H1 (cell line): ENCODE results near the gene LRRTM4.

ENCODE experiments used
- CBX8 ChIP-seq: fragments of 300-800, 300-1000 bp; sonication (generic); IDR thresholded peaks from 2 replicates; pipeline ENCODE4 v1.7.1; 2016; ENCODE audit warnings: low read depth, low read length, borderline replicate concordance
- CHD2 ChIP-seq: IDR thresholded peaks from 2 replicates; pipeline ENCODE4 v1.6.1; 2012; ENCODE audit warnings: low read length, improper control_type of control experiment
- EZH2 ChIP-seq: fragments of 200-600 bp; sonication (generic); IDR thresholded peaks from 2 replicates; pipeline ENCODE4 v1.7.1; 2012; ENCODE audit warnings: low read depth, mild to moderate bottlenecking, moderate library complexity, low read length, inconsistent platforms; ENCODE audit not compliant: severe bottlenecking
- GTF2F1 ChIP-seq: IDR thresholded peaks from 2 replicates; pipeline ENCODE4 v1.6.1; 2012; ENCODE audit warnings: low read depth, low read length, improper control_type of control experiment, borderline replicate concordance
- HDAC6 ChIP-seq: IDR thresholded peaks from one replicate; pipeline ENCODE4 v1.7.1; 2012; ENCODE audit warnings: low read depth, mild to moderate bottlenecking, inconsistent platforms, low read length, moderate library complexity
- KDM1A ChIP-seq: fragments of 200-600, 300-600 bp; sonication (generic); IDR thresholded peaks from 2 replicates; pipeline ENCODE4 v1.7.1; 2016; ENCODE audit warnings: mild to moderate bottlenecking, low read length, borderline replicate concordance
- MAFK ChIP-seq: IDR thresholded peaks from 2 replicates; pipeline ENCODE4 v1.6.1; 2012; ENCODE audit warnings: low read depth, mild to moderate bottlenecking, improper control_type of control experiment, low read length
- POLR2AphosphoS5 ChIP-seq: IDR thresholded peaks from 2 replicates; pipeline ENCODE4 v1.6.1; 2011; ENCODE audit warnings: low read depth, low read length
- SIN3A ChIP-seq, 2 experiments: IDR thresholded peaks in 1 of 2; conservative IDR thresholded peaks in 1 of 2; 2 replicates each; pipeline ENCODE4 v1.6.1; 2011 to 2012; ENCODE audit warnings: low read length in 2 of 2, improper control_type of control experiment in 1 of 2, low read depth in 1 of 2, mild to moderate bottlenecking in 1 of 2
- SP2 ChIP-seq: IDR thresholded peaks from 2 replicates; pipeline ENCODE4 v1.6.1; 2012; ENCODE audit warnings: mild to moderate bottlenecking, low read length, inconsistent platforms
- SUZ12 ChIP-seq: fragments of 200-600 bp; sonication (generic); IDR thresholded peaks from 2 replicates; pipeline ENCODE4 v1.6.1; 2012; ENCODE audit warnings: mild to moderate bottlenecking, inconsistent platforms, low read length, moderate library complexity, mixed read lengths
- TAF1 ChIP-seq: IDR thresholded peaks from 2 replicates; pipeline ENCODE4 v1.6.1; 2011; ENCODE audit warnings: mild to moderate bottlenecking, low read depth, low read length
- TF ChIP-seq, protein P1 (sequence below): IDR thresholded peaks from 2 replicates; pipeline ENCODE4 v1.6.1; 2012; ENCODE audit warnings: inconsistent platforms
- TF ChIP-seq, protein P2 (sequence below), 3 experiments: IDR thresholded peaks; 1 replicate in 2 of 3; 2 replicates in 1 of 3; pipeline versions ENCODE4 v1.5.1 to v1.6.1; 2011; ENCODE audit warnings: low read length in 3 of 3, mild to moderate bottlenecking in 3 of 3, inconsistent platforms in 2 of 3, low read depth in 1 of 3, moderate library complexity in 1 of 3; ENCODE audit not compliant: insufficient read depth in 1 of 3; ENCODE audit errors: control extremely low read depth in 1 of 3

DNA sequence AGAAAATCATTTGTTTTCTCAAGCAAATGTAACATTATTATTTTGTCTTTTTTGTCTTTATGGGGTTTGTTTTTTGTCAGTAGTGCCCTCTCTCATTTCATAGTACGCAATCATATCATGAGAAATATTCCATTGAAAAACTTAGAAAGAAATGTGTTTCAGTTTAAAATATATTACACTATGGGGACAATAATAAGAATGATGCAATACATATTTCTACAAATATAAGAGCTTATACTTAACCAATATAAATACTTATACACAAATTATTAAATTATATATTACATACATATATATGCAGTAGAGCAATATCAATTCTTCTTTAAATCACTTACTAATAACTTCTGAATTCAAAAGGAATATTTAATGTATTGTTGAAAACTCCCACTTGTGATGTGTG, 13.7 kb downstream of the LRRTM4 start:
- TF ChIP-seq TAF1 (no peak), CHD2 (no peak), HDAC6 (no peak), SP2 (no peak), GTF2F1 (no peak), EZH2 (no peak), CBX8 (no peak), MAFK (no peak), SIN3A (conservative IDR thresholded peaks at IDR 0.05 in 1 of 2, IDR thresholded peaks at IDR 0.05 in 1 of 2; ENCODE audit: low read depth in 1 of 2, low read length in 2 of 2) (no peak), SUZ12 (no peak), KDM1A (no peak), POLR2AphosphoS5 (no peak)
- TF ChIP-seq, protein P1, sequence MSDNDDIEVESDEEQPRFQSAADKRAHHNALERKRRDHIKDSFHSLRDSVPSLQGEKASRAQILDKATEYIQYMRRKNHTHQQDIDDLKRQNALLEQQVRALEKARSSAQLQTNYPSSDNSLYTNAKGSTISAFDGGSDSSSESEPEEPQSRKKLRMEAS: no peak
- TF ChIP-seq, protein P2, sequence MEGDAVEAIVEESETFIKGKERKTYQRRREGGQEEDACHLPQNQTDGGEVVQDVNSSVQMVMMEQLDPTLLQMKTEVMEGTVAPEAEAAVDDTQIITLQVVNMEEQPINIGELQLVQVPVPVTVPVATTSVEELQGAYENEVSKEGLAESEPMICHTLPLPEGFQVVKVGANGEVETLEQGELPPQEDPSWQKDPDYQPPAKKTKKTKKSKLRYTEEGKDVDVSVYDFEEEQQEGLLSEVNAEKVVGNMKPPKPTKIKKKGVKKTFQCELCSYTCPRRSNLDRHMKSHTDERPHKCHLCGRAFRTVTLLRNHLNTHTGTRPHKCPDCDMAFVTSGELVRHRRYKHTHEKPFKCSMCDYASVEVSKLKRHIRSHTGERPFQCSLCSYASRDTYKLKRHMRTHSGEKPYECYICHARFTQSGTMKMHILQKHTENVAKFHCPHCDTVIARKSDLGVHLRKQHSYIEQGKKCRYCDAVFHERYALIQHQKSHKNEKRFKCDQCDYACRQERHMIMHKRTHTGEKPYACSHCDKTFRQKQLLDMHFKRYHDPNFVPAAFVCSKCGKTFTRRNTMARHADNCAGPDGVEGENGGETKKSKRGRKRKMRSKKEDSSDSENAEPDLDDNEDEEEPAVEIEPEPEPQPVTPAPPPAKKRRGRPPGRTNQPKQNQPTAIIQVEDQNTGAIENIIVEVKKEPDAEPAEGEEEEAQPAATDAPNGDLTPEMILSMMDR (IDR thresholded peaks at IDR 0.05; ENCODE audit: control extremely low read depth in 1 of 3, insufficient read depth in 1 of 3, low read depth in 1 of 3, low read length in 3 of 3): no peak
